Stomach (tissue), 4 donors: ENCODE measurements around the gene CLPX.
"Not testable (repeated sequence)": the region's sequence is repeated elsewhere in the genome, so short reads cannot be mapped to it uniquely, and the experiment has no call there.

ENCODE experiments used
- EP300 ChIP-seq: sonication (generic); formaldehyde crosslinking; IDR thresholded peaks from one replicate; pipeline ENCODE4 v1.6.1; 2017; ENCODE audit warnings: antibody characterized with exemption
- POLR2A ChIP-seq, 4 donors: fragments of 450-650 bp; IDR thresholded peaks; one replicate each; pipeline ENCODE4 v1.6.1; 2016; ENCODE audit warnings: antibody characterized with exemption in 4 of 4, control low read depth in 2 of 4, mild to moderate bottlenecking in 1 of 4, moderate library complexity in 1 of 4
- TF ChIP-seq, protein P1 (sequence below), 7 experiments: fragments of 450-650 bp in 4 of 7; fragments of 200-600 bp in 3 of 7; sonication (generic) in 3 of 7; IDR thresholded peaks; one replicate each; pipeline ENCODE4 v1.5.1; 2016 to 2019; ENCODE audit warnings: antibody characterized with exemption in 7 of 7, control low read depth in 2 of 7, mild to moderate bottlenecking in 1 of 7

DNA sequence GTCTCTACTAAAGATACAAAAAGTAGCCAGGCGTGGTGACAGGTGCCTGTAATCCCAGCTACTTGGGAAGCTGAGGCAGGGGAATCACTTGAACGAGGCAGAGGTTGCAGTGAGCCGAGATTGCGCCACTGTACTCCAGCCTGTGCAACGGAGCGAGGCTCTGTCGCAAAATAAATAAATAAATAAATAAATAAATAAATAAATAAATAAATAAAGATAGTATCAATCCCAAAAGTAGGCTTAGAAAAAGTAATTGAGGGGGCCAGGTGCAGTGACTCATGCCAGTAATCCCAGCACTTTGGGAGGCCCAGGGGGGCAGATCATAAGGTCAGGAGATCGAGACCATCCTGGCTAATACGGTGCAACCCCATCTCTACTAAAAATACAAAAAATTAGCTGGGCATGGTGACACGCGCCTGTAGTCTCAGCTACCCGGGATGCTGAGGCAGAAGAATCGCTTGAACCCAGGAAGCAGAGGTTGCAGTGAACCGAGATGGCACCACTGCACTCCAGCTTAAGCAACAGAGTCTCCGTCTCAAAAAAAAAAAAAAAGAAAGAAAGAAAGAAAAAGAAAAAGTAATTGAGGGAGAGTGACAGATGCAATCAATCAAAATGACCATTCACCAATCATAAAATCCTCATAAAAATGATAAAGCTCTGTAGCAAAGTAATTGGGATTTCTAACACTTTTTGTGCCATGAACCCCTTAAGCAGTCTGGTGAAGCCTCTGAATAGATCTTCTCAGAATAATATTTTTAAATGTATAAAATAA is 3.4 kb downstream of the CLPX start:
- TF ChIP-seq, protein P1, sequence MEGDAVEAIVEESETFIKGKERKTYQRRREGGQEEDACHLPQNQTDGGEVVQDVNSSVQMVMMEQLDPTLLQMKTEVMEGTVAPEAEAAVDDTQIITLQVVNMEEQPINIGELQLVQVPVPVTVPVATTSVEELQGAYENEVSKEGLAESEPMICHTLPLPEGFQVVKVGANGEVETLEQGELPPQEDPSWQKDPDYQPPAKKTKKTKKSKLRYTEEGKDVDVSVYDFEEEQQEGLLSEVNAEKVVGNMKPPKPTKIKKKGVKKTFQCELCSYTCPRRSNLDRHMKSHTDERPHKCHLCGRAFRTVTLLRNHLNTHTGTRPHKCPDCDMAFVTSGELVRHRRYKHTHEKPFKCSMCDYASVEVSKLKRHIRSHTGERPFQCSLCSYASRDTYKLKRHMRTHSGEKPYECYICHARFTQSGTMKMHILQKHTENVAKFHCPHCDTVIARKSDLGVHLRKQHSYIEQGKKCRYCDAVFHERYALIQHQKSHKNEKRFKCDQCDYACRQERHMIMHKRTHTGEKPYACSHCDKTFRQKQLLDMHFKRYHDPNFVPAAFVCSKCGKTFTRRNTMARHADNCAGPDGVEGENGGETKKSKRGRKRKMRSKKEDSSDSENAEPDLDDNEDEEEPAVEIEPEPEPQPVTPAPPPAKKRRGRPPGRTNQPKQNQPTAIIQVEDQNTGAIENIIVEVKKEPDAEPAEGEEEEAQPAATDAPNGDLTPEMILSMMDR (IDR thresholded peaks at IDR 0.05), result not testable (repeated sequence)
- TF ChIP-seq EP300; POLR2A (IDR thresholded peaks at IDR 0.05): not testable (repeated sequence)
